OCI-M2 (cell line): ENCODE results near the gene CACNB2.
"Not testable (repeated sequence)": the region's sequence is repeated elsewhere in the genome, so short reads cannot be mapped to it uniquely, and the experiment has no call there.

Source experiments
- DNase-seq: peaks from one replicate; lab custom pipeline; 2025; ENCODE audit not compliant: unreplicated experiment; lab: John Stamatoyannopoulos, UW

Gene CACNB2

GRCh38 chr10:18196806-18197550, 56.8 kb downstream of the CACNB2 start:
- no peak for DNase-seq

- no peak for DNase-seq
These were observed 57.5 kb downstream of the CACNB2 start for GRCh38 chr10:18197706-18198105.

- no peak for DNase-seq
These were observed 61.7 kb downstream of the CACNB2 start for GRCh38 chr10:18201877-18202276.

- no peak for DNase-seq
These were observed 62.6 kb downstream of the CACNB2 start for GRCh38 chr10:18202680-18203460.

DNA sequence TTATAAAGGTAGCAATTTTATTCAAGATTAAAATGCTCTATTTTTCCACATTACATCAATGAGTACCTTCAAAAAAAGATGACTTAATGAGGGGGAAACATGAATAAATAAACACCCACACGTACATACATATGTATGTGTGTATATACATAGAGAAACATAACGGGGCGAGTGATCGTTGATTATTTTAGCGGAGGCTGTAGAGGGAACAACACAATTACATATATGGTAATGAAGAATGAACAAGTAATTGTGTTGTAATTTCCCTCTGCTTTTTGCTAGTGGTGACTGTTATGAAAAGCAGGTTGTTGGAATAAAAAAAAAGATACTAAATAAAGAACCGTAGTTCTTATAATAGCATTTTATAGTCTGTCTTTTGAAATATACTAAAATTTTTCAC, 63.2 kb downstream of the CACNB2 start:
- no peak for DNase-seq

DNA sequence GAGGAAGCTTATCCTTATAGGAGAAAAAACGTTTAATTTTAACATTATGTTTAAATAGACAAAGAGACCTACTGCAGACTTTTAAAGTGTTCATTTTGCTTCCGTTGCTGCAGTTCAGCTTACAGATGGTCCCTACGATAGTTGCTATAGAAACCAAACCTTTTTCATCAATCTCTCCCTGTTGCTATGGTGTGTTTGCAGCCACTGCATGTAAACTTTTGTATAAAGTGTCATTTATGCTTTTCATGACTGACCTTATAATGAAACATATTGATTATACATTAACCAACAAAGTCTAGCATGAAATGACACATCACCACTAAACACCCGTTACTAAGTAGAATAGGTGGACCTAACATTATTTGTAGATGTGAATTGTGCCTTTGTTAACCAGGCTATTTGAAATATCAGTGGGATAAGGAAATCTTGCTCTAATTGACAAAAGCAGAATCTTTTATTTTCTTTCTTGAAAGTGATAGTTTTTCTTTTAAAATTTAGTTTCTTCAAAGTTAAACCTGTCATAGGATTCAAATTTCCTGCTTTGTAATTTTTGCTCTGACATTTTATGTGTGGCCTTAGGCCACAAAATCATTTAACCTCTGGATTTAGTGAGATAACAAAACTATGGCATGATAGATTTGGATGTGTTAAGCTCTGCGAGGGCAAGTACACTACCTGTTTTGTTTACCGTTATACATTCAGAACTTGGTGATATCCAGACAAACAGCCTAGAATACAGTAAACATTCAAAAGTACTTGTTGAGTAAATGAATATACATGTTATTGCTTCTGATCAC, 64.0 kb downstream of the CACNB2 start:
- no peak for DNase-seq

GRCh38 chr10:18205098-18205834, 65.0 kb downstream of the CACNB2 start:
- DNase-seq = no peak

- not testable (repeated sequence) for DNase-seq
These were observed 68.0 kb downstream of the CACNB2 start for GRCh38 chr10:18208186-18208585.

GRCh38 chr10:18209241-18209640, 69.0 kb downstream of the CACNB2 start:
- DNase-seq = no peak

- DNase-seq = no peak
These were observed 70.5 kb downstream of the CACNB2 start for GRCh38 chr10:18210711-18211110.

- no peak for DNase-seq
These were observed 71.6 kb downstream of the CACNB2 start for GRCh38 chr10:18211862-18212261.

DNA sequence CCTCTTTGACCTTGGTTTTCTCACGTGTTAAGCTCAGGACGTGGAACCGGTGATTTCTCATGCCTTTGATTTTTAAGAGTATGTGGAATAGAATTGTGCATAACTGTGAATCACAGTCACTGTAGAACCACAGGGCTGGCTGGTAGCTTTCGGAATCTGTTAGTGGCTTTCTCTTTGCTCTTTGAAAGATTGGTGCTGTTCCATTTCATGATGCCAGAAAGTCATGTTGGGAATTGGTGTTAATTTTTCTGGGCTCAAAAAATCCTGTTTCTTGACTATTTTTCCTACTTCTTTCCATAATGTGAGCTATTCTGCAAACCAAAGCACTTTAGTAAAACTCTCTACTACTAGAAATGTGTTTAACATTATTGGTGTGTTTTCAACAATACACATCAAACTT, 73.0 kb downstream of the CACNB2 start:
- DNase-seq = no peak

GRCh38 chr10:18214691-18215563, 74.7 kb downstream of the CACNB2 start:
- DNase-seq = no peak

DNA sequence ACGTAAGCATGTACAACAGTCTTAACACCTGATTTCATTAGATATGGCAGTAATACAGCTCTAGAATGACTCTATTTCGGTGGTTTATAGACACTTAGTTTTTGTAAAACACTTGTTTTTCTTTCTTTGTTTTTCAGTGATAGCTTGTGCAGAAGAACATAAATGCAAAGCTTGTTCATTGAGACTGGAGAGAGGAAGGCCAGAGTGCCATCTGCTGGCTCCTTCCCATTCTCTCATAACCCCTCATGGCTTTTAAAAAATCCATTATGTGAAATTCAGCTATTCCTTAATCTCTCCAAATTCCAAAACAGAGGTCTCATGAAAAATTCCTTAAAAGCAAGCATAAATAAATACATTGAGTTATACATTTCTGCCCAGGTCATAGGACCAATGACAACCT, 76.3 kb downstream of the CACNB2 start:
- no peak for DNase-seq

DNA sequence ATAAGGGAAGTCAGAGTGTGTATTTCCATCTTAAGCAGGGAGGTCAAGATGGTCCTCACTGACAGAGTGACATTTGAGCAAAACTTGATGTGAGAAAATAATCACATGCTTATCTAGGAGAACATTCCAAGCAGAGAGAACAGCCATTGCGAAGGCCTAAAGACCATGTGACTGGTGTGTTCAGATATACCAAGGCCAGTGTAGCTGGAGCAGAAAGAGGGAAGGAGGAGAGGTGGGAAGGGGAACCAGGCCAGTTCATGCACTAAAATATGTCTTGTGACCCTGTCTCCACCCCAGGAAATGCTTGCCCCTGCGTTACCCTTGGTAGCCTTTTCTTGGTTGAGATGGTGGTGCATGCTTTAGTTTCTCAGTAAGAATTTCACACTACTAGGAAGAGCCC, 77.4 kb downstream of the CACNB2 start:
- no peak for DNase-seq

GRCh38 chr10:18219146-18219545, 78.9 kb downstream of the CACNB2 start:
- DNase-seq = no peak

GRCh38 chr10:18221123-18221522, 80.9 kb downstream of the CACNB2 start:
- DNase-seq = no peak

DNA sequence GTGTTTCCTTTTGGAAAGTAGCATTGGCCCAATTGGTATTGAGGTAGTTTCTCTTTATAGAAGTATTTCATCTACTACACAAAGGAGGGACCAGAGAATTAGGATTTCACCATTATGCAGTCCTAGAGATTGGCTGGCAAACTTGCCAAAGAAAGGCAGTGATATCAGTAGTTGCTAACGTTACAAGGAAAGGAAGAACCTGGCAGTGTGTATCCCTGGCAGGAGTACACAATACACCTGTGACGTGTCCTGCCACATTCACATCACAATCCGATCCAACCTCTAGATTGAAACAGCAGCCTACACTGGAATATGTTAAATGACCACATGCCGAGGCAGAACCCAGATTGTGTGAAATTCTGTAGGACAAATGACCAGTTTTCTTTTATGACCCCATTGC, 81.7 kb downstream of the CACNB2 start:
- no peak for DNase-seq

DNA sequence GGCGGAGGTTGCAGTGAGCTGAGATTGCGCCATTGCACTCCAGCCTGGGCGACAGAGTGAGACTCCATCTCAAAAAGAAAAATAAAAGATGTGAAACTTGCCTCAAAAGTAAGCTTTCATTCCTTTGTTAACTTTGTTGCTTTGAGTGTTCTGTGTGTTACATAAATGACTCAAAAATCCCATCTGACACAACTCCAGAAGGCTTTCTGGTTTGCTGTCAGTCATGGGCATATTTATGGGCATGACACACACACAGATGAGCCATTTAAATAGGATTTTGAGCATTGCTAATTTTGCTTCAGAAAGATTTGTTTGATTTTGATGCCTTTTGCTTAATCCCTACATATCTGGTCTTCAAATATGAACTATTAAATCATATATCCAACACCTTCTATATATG, 82.6 kb downstream of the CACNB2 start:
- DNase-seq = no peak

DNA sequence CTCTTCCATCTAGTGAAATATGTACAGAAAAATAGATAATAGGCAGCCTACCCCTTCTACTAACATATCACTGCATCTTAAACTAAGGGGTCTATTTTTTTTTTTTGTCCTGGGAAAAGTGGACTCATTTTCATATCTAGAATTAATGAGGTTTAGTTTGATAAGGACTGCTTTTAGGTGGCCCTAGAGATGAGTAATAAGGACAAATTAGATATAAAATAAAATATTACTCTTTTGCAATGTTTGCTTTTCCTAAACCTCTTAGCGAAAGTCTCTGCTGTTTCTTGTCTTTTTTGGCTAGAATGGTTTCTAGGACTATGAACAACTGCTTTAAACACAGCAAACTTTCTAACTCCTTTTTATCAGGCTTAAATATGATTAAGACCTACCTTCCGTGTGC, 83.7 kb downstream of the CACNB2 start:
- no peak for DNase-seq
